SJCRH30 (cell line): ENCODE data around the gene RASA2. TPM values are rescaled to one million over a fixed set of nuclear protein-coding genes. Genes with fewer than 3 reads are reported as not detected.
"Not testable (repeated sequence)": the region's sequence is repeated elsewhere in the genome, so short reads cannot be mapped to it uniquely, and the experiment has no call there.

Experiments
- DNase-seq, 2 experiments: peaks; one replicate each; pipeline ENCODE4 v3.0.0-alpha.2; 2015 to 2020
- H3K27ac ChIP-seq: fragments of 250-450 bp; sonication (Bioruptor Pico); 2 replicates; pipeline ENCODE4 v1.5.1; 2020; ENCODE audit warnings: mild to moderate bottlenecking, moderate library complexity
- H3K27me3 ChIP-seq: fragments of 250-450 bp; sonication (Bioruptor Pico); 2 replicates; pipeline ENCODE4 v1.5.1; 2020; ENCODE audit warnings: mild to moderate bottlenecking, moderate library complexity
- H3K36me3 ChIP-seq: fragments of 250-450 bp; sonication (Bioruptor Pico); 2 replicates; pipeline ENCODE4 v1.5.1; 2020; ENCODE audit warnings: mild to moderate bottlenecking, moderate library complexity
- H3K4me1 ChIP-seq: fragments of 250-450 bp; sonication (Bioruptor Pico); 2 replicates; pipeline ENCODE4 v1.5.1; 2020; ENCODE audit warnings: mild to moderate bottlenecking, moderate library complexity
- H3K4me3 ChIP-seq: fragments of 250-450 bp; sonication (Bioruptor Pico); 2 replicates; pipeline ENCODE4 v1.5.1; 2020; ENCODE audit warnings: mild to moderate bottlenecking, moderate library complexity
- H3K9me3 ChIP-seq: fragments of 250-450 bp; sonication (Bioruptor Pico); replicated peaks from 2 replicates; pipeline ENCODE4 v1.5.1; 2020; ENCODE audit warnings: mild to moderate bottlenecking, moderate library complexity
- total RNA-seq: library from RNA; depleted of rRNA; stranded (reverse); fragments of >200 nt; shearing (Covaris generic); gene quantifications from 2 replicates; pipeline ENCODE4 v1.2.3, GENCODE V29; 2014

The RASA2 gene
- total RNA-seq, 1 experiment from 2014 or later: 37.5 TPM

DNA sequence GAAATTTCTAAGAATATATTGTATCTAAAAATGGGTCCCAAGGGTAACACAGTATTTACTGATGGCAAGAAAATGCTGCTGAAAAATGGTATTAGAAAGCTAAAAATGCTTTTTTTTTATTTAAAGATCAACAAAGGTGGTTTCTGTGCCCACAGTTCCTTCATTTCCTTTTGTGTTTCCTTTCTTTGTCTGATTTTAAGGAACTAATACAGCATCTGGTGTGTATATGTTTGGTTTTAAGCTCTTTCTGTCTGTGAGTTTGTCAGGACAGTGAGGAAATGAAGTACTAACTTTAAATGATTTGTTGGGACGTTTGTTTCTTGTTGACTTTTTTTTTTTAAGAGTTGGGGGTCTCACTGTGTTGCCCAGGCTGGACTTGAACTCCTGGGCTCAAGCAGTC lies 38.2 kb downstream of the RASA2 start:
- peaks cover 17% of the 10 kb centered on the region for H3K36me3 ChIP-seq
- no peak for DNase-seq
- H3K27ac ChIP-seq: no peak overlapping the region
- no peak overlapping the region for H3K4me3 ChIP-seq
- peaks cover 10% of the 10 kb centered on the region for H3K4me1 ChIP-seq
- no peaks in the 10 kb centered on the region for H3K9me3 ChIP-seq
- H3K27me3 ChIP-seq: no peaks in the 10 kb centered on the region

DNA sequence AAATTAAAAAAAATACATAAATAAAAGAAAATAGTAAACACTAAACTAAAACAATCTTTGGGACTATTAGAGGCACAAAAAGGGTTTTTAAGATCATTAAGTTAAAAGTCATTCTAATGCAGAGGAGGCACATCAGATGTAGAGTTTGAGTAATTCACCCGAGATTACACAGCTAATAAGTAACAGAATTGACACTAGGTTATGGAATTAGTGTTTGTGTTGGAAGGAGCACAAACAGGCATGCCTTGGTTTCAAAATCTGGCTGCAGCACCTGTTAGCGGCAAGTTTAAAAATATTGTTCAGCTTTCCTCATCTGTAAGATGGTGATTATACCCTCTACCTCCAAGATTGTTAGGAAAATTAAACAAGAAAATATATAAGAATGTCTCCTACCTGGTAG lies 39.0 kb downstream of the RASA2 start:
- Histone ChIP-seq H3K27me3 (no peaks in the 10 kb centered on the region), H3K9me3 (no peaks in the 10 kb centered on the region), H3K36me3 (peaks cover 17% of the 10 kb centered on the region), H3K4me1 (peaks cover 10% of the 10 kb centered on the region), H3K4me3 (no peak overlapping the region), H3K27ac (no peak overlapping the region)
- no peak for DNase-seq

DNA sequence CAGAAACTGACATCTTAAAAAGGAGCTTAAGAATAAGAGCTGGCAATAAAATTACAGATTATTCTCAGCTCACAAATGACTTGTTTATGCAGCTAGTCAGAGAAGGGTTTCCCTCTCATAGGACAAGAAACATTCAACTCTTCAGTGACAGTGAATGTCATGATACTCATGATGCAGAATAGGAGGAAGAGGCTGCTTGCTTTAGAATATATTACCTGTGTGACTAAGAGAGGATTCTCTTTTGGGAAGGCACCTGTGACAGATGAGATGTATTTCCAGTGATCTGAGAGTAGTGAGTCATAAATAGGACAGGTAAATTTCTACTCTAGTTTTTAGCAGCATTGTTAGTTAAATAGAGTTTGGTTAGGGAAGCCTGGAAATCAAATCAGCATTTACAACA lies 39.9 kb downstream of the RASA2 start:
- no peak for DNase-seq
- Histone ChIP-seq H3K4me1 (peaks cover 10% of the 10 kb centered on the region), H3K27me3 (no peaks in the 10 kb centered on the region), H3K27ac (no peak overlapping the region), H3K36me3 (peaks cover 17% of the 10 kb centered on the region), H3K4me3 (no peak overlapping the region), H3K9me3 (no peaks in the 10 kb centered on the region)

DNA sequence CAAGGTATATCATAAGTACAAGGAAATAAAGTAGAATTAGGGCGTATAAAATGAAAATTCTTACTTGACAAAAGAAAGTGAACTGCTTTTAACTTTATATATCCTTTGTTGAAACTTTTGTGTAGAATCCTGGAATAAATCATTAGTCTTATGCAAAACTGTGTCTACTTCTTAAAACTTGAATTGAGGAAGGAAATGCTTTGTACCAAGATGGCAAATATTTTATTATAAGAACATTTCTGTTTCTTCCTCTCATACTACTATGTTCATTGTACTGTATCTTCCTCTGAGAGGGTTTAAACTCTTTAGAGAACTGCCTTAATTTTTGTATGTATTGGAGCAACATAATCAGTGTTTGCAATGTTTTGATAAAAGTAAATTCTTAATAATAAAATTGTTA lies 42.0 kb downstream of the RASA2 start:
- Histone ChIP-seq H3K9me3 (no peaks in the 10 kb centered on the region), H3K4me1 (peaks cover 10% of the 10 kb centered on the region), H3K27ac (no peak overlapping the region), H3K36me3 (peaks cover 11% of the 10 kb centered on the region), H3K27me3 (no peaks in the 10 kb centered on the region), H3K4me3 (no peak overlapping the region)
- no peak for DNase-seq

DNA sequence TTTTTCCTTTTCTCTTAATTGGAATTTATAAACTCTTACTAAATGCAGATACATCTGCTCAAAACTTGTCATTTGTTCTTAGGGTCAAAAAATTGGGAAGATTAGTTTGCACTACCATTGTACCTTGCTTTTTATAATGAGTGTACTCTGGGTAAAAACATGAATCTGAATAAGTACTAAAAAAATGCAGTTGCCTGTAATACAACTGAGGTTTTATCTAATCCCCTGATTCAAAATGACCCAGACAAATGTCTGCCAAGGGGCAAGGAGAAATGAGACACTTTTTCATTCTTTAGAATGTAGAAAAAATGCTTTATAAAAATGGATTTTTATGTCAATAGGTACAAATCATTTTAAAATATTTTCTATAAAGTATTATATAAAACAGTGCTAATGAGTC lies 42.4 kb downstream of the RASA2 start:
- Histone ChIP-seq H3K27me3 (no peaks in the 10 kb centered on the region), H3K4me3 (no peak overlapping the region), H3K36me3 (peaks cover 11% of the 10 kb centered on the region), H3K9me3 (no peaks in the 10 kb centered on the region), H3K27ac (no peak overlapping the region), H3K4me1 (peaks cover 10% of the 10 kb centered on the region)
- no peak for DNase-seq

DNA sequence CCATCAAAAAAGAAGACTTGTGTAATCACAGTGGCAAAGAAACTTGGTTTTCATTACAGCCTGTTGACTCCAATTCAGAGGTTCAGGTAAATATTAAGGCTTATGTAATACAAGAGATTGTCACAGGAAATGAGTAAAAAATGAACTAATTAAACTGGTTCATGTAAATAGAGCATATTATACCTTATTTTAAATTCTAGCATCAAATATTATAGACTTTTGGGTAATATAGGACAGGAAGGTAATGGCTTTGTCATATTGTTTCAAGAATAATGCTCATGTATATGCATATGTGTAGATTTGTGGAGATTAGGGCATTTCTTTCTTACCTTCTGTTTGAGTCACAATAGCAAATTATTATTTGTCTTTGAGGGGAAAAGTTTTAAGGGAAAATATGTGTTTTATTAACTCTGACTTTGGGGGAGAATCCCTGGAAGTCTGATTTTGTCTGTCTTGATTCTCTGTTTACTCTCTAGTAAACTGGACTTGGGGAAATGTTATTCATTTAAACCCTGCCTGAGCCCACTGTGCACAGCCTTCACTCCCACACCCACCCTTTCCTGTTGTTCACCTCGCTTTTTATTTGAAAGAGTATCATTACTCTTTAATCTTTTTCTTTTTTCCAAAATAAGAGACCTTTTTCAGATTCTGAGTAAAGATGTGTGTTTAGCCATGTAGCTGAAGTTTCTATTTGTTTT lies 43.0 kb downstream of the RASA2 start:
- Histone ChIP-seq H3K36me3 (peaks cover 15% of the 10 kb centered on the region), H3K27ac (no peak overlapping the region), H3K9me3 (no peaks in the 10 kb centered on the region), H3K4me3 (no peak overlapping the region), H3K4me1 (peaks cover 10% of the 10 kb centered on the region), H3K27me3 (no peaks in the 10 kb centered on the region)
- DNase-seq: no peak

DNA sequence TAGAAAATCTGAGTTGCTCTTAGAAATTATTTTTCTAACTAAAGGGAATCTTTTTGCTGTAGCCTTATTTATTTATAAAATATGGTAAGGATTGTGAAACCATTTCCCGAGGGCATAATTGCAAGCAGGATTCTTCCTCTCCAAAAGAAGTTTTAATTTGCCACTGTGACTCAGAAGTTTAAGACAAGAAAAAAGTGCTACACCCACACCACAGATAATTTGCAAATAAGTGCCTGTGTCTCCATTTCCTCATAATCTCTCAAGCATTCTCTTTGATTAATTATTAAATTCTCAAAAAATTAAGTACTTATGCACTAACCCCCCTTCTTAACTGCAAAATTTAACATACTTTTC lies 43.6 kb downstream of the RASA2 start:
- H3K9me3 ChIP-seq: no peaks in the 10 kb centered on the region
- no peak for DNase-seq
- H3K4me3 ChIP-seq: no peak overlapping the region
- peaks cover 10% of the 10 kb centered on the region for H3K4me1 ChIP-seq
- no peaks in the 10 kb centered on the region for H3K27me3 ChIP-seq
- no peak overlapping the region for H3K27ac ChIP-seq
- peaks cover 21% of the 10 kb centered on the region for H3K36me3 ChIP-seq

DNA sequence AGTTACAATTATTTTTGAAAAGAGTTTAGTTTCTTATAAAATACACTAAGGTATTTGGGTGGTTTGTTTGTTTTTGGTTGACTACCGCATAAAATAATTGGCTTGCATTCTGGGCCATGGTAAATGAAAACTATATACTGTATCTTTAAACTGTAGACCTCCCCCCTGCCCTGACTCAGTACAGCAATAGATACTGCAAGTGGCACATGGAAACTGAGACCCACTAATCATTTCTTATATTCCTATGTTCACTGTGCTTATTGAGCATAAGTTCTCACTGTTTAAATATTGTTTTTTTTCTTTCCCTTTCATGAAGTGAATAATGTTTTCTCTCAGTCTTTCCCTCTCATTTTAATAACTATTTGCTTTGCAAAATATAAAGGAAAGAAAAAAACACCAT lies 45.8 kb downstream of the RASA2 start:
- no peak overlapping the region for H3K27ac ChIP-seq
- H3K36me3 ChIP-seq: peaks cover 30% of the 10 kb centered on the region
- no peaks in the 10 kb centered on the region for H3K27me3 ChIP-seq
- H3K4me1 ChIP-seq: peaks cover 10% of the 10 kb centered on the region
- no peaks in the 10 kb centered on the region for H3K9me3 ChIP-seq
- no peak overlapping the region for H3K4me3 ChIP-seq
- DNase-seq: no peak

DNA sequence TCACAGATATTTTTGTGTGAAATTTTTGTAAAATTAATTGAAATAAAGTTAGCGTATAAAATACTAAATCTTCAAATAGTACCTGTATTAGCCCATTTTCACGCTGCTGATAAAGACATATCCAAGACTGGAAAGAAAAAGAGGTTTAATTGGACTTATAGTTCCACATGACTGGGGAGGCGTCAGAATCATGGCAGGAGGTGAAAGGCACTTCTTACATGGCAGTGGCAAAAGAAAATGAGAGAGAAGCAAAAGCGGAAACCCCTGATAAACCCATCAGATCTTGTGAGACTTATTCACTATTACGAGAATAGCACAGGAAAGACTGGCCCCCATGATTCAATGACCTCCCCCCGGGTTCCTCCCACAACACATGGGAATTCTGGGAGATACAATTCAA lies 49.2 kb downstream of the RASA2 start:
- H3K36me3 ChIP-seq: peaks cover 33% of the 10 kb centered on the region
- DNase-seq: not testable (repeated sequence)

DNA sequence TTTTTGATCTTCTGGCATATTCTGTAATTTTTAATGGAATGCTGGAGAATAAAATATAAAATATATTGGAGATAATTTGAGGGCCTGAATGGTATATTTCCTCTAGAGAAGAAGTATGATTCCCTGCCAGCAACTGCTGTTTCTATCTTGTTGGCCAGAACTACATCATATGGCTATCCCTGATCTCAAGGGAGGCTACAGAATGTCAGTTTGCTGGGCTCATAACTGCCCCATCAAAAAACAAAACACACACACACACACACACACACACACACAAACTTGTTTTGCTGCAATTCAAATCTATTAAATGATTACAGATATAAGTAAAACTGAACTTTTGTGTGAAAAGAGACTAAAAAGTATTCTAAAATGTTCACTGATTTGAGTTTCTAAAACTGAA lies 51.0 kb downstream of the RASA2 start:
- no peak overlapping the region for H3K27ac ChIP-seq
- no peaks in the 10 kb centered on the region for H3K4me1 ChIP-seq
- H3K27me3 ChIP-seq: no peaks in the 10 kb centered on the region
- peaks cover 41% of the 10 kb centered on the region for H3K36me3 ChIP-seq
- no peak overlapping the region for H3K4me3 ChIP-seq
- H3K9me3 ChIP-seq: peaks cover 4% of the 10 kb centered on the region; the same call in 1 of the 2 replicates
- DNase-seq: no peak

More for the DNA sequence above, 49.2 kb downstream of the RASA2 start:
- not testable (repeated sequence) for H3K9me3 ChIP-seq, H3K27me3 ChIP-seq, H3K4me1 ChIP-seq, H3K27ac ChIP-seq, H3K4me3 ChIP-seq

DNA sequence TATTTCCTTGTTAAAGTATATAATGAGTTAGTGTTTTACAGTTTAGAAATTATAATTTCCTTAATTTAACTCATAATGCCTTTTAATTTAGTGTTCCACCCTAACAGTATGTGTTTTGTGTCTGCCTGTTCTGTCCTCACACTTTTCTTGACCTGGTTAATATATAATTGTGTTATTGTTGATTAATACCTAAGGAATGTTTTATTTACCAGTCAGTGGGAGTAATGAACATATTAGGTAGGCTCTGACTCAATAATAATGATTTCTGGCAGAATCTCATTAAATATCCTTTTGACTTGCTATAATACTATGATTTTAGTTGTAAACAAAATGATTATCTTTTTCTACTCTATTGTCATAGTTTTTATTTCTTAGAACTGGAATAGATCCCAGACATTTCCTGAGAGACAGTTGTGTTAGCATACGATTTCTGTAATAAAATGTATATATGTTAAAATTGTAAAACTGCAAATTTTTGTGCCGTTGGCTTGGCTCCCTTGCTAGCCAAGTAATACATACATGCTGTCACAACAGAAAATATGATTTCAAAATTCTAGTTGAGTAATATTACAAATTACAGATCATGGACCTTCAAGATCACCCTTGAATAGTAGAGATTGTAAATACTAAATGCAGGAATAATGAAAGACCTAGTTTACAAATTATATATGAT lies 51.9 kb downstream of the RASA2 start:
- H3K4me1 ChIP-seq: no peaks in the 10 kb centered on the region
- peaks cover 47% of the 10 kb centered on the region for H3K36me3 ChIP-seq
- no peak overlapping the region for H3K27ac ChIP-seq
- H3K27me3 ChIP-seq: no peaks in the 10 kb centered on the region
- no peak for DNase-seq
- H3K4me3 ChIP-seq: no peak overlapping the region
- H3K9me3 ChIP-seq: peaks cover 4% of the 10 kb centered on the region; the same call in 1 of the 2 replicates

DNA sequence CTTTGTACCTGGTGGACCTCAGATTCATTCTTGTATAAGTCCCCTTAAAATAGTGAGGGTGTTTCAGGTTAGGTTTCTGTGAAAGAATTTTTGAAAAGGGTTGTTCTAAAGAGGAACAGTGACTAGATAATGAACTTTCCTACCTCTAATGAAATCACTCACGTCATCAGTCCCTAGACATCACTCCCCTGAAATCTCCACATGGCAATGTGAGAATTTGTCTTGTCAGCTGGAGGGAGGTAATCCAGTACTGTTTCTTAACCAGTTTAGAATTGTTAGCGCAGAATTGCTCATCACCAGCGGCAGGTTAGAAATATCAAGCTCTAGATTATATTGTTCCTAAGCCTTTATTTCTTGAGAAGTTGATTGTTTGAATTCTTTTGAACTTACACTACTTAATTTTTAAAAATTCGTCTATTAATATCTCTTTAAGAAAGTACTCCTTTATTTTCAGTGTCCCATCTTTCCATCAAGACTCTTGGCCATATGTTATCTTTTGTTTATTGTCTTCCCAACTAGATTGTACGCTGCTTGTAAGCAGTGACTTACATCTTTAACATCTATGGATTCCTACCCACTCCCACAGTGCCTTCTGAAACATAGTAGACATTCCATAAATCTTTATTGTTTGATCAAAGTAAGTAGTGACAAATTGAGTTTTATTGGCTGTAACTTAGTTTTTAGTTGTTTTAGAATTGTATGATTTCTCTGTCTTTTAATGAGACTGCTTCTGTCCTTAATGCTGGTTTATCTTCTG lies 52.8 kb downstream of the RASA2 start:
- Histone ChIP-seq H3K27ac (no peak overlapping the region), H3K4me1 (no peaks in the 10 kb centered on the region), H3K36me3 (peaks cover 51% of the 10 kb centered on the region), H3K9me3 (peaks cover 5% of the 10 kb centered on the region; the same call in 1 of the 2 replicates), H3K4me3 (no peak overlapping the region), H3K27me3 (no peaks in the 10 kb centered on the region)
- DNase-seq: no peak

DNA sequence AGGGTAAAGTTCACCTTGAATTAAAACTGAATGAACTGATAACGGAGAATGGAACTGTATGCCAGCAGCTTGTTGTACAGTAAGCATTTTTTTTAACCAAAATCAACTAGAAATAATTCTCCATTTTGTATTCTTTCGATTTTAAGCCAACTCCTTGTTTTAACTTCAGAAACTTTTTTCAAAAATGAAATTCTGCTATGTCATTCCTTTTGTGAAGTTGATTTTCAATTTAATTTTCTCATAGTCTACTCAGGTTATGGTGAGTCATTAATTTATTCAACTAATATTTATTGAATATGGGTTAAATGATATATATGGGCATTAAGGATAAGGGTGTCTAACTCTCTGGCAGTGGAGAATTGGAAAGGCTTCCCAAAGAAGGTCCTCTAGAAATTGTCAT lies 53.7 kb downstream of the RASA2 start:
- Histone ChIP-seq H3K4me1 (no peaks in the 10 kb centered on the region), H3K36me3 (peaks cover 50% of the 10 kb centered on the region), H3K4me3 (no peak overlapping the region), H3K27ac (no peak overlapping the region), H3K27me3 (no peaks in the 10 kb centered on the region), H3K9me3 (peaks cover 8% of the 10 kb centered on the region; the same call in 1 of the 2 replicates)
- DNase-seq: no peak

DNA sequence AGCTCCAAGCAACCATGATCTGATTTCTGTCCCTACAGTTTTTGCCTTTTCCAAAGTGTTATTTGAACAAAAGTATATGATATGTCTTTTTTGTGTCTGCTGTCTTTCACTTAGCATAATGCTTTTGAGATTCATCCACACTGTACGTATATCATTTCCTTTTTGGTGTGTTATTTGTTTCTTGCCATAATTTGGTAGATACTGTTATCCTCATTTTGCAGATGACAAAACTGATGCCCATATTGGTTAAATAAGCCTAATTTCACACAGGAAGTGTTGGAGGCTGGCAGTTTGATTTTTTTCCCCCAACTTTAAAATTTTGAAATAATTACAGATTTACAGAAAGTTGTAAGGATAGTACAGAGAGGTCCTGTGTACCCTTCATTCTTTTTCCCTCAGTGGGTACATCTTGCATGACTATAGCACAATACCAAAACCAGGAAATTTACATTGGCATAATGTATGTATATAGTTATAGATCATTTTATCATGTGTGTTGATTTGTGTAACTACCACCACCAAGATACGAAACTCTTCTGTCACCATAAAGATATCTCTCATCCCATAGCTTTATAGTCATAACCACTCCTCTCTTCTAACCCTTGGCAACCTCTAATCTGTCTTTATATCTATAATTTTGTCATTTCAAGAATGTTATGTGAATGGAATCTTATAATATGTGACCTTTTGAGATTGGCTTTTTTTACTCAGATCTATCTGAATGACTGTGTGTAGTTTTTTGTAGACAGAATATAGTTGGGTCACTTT lies 55.6 kb downstream of the RASA2 start:
- H3K36me3 ChIP-seq: peaks cover 49% of the 10 kb centered on the region
- H3K27me3 ChIP-seq: no peaks in the 10 kb centered on the region
- DNase-seq: no peak
- no peak overlapping the region for H3K27ac ChIP-seq
- no peak overlapping the region for H3K4me3 ChIP-seq
- H3K4me1 ChIP-seq: no peaks in the 10 kb centered on the region
- peaks cover 8% of the 10 kb centered on the region; the same call in 1 of the 2 replicates for H3K9me3 ChIP-seq

DNA sequence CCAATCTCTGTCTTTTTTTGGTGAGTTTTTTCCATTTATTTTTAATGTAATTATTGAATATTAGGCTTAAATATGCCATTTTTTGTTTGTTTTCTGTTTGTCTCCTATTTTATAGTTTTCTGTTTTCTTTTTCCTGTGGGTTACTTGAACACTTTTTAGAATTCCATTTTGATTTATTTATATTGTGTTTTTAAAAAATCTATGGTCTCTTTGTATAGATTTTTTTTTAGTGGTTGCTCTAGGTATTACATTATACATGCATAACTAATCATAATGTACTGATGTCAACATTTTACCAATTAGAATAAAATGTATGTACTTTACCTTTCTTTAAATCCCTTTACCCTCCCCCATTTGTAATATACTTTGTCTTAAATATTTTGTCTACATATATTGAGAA lies 56.2 kb downstream of the RASA2 start:
- DNase-seq: no peak
- Histone ChIP-seq H3K36me3 (peaks cover 52% of the 10 kb centered on the region), H3K9me3 (peaks cover 14% of the 10 kb centered on the region)

More for the DNA sequence above, 56.2 kb downstream of the RASA2 start:
- Histone ChIP-seq H3K27me3 (no peaks in the 10 kb centered on the region), H3K27ac (no peak overlapping the region), H3K4me1 (no peaks in the 10 kb centered on the region), H3K4me3 (no peak overlapping the region)
